ENCODE data around the gene XAF1.
"Not testable (repeated sequence)": the region's sequence is repeated elsewhere in the genome, so short reads cannot be mapped to it uniquely, and the experiment has no call there.

The XAF1 gene

DNA sequence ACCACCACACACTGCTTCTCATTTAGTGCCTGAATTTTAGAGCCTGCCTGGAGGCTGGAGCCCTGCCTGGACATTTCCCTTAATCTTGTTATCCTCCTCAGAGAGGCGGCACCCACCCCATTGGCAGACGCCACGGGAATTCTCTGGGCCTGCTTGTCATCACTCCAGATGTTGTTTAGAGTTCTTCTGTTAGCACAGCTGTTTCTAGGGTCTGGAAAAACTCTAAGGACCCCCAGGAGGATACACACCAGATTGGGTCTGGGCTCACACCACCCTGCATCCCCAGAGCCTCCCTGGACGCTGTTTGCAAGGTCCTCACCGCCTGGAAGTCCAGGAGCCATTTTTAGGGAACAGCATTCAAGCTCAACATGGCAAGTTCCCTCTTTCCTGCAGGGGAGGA lies 565 bp upstream of the XAF1 start:
- DNase-seq: no peak

DNA sequence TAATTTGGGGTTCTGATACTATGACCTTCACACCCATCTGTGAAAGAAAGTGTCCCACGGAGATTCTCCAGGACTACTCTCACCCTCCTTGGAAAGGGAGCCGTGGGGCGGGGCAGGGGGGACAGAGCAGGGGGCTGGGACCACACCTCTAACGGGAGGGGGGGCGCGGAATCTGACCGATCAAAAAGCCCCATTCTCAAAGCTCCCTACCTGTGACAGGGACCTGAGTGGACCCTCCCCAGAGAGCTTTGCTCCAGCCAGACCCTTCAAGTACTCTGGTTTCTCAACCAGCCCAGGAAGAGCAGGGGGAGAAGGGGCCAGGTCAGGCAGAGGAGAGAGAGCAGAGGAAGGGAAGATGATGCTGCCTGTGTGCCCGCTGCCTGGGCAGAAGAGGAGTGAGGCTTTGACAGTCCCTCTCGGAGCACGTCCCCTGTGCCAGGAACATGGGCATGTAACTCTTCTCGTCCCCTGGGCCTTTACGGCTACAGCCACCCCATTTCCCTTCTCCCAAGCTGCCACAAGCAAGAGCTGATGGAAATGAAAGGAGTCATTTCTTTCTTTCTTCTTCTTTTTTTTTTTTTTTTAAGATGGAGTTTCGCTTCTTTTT lies 682 bp downstream of the XAF1 start:
- DNase-seq: no peak

DNA sequence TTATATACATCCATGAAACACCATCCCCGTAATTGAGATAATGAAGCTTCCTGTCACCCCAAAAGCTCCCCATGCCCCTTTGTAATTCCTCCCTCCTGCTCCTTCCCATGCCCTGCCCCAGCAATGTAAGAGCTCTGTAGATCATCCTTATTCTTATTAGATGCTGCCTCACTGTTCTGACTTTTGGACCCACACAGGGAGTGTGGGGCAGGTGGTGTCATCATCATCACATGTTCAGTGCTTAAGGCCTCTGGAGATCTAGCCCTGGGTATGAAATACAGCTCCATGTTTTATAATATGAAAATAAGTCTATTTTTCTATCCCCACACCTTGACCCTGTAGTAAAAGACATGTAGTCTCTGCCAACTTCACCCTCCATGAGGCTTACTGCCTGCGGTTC lies 1.9 kb downstream of the XAF1 start:
- DNase-seq: no peak

DNA sequence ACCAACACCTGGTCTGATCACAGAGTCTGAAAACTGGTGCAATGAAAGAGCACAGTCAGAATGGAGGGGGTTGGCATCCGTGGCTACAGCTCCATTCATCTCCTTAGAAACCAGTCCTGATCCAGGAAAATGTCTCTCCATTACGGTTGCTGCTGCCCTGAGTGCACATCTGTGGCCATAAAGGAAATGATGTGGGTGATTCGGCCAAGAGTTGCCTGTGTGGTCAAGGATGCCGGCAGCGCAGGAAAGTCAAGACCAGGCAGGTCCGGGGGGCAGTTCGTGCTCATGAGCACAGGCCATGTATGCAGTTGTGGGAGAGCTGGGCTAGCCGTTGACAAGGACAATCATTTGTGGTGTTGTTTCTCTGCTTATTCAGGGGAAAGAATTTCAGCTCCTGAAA lies 5.9 kb downstream of the XAF1 start:
- DNase-seq: no peak

DNA sequence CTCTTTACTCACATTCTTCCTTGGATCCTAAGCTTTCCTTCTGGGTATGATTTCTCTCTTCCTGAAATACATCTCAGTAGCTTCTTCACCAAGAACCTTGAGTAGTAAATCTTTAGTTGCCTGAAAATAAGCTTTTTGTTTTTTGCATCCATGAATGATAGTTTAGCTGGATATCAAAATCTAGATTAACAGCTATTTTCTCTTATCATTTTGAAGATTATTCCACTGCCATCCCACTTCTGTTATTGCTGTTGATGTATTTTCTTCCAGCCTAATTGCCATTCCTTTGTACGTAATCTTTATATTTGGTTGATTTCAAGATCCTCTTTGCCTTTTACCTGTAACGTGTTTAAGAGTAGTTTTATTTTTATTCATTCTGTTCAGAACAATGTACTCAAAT lies 12.6 kb downstream of the XAF1 start:
- no peak for DNase-seq

DNA sequence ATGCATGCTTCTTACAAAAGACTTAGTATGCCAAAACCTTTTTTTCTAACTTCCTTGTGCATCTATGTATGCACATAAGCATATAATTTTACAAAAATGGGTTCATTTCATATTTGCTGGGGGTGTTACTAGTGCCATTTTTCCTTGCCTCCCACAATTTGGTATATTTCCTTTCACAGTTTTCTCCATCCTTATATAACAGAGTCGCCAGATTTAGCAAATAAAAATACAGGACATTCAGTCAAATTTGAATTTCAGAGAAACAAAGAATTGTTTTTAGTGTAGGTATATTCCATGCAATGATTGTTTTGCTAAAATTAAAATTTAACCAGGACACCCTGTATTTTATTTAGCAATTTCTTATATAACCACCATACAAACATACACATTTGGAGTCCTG lies 16.2 kb downstream of the XAF1 start:
- DNase-seq: no peak

DNA sequence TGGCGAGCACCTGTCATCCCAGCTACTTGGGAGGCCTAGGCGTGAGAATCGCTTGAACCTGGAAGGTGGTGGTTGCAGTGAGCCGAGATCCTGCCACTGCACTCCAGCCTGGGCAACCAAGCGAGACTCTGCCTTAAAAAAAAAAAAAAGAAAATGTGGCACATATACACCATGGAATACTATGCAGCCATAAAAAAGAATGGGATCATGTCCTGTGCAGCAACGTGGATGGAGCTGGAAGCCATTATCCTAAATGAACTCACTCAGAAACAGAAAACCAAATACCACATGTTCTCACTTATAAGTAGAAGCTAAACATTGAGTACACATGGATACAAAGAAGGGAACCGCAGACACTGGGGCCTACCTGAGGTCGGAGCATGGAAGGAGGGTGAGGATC lies 19.1 kb downstream of the XAF1 start:
- DNase-seq: not testable (repeated sequence)

DNA sequence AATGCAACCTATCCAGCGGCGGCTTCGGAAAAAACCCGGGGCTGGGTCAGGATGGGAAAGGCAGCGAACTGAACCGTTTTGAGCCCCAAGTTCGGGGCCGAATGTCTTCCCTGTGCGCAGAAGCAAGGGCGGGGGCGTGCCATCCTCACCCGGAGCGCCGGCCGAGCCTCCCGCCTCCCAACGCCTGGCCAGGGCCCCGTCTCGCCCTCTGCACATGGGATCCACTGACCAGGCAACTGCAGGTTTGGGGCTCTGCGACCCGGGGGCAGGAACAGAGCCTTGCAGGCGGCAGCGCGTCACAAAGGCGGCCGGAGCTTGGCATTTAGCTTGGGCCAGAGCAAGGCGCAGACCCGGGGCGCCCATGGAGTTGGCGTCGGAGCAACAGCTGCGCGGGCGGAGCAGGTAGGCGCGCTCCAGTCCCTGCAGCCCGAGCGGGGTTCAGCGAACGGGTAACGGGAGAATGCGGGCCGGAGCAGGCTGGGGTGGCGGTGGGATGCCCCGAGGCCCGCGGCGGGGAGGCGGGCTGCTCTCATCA lies 20.1 kb downstream of the XAF1 start, which contains the start of gene FBXO39:
Gene FBXO39, plus strand, starts transcription at position 345 of the 535 bp plus-strand sequence. CDS start 3,654 bp downstream, outside the sequence.
- DNase-seq: no peak

DNA sequence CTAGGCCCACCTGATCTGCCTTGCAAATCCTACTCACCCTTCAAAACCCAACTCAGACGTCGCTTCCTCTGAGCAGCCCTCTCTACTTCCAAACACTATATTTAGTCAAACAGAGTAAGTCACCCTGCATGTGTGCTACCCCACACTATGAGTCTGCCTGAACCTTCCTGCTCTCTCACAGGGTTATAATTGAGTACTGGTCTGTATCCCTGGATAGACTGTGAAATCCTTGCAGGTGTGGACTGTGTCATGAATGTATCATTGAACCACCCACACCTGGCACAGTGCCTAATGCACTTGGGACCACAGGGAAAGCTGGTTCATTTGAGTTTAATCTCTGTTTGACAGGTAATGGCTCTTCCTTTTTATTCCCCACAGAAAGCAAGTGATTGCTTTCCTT lies 23.6 kb downstream of the XAF1 start:
- no peak for DNase-seq

DNA sequence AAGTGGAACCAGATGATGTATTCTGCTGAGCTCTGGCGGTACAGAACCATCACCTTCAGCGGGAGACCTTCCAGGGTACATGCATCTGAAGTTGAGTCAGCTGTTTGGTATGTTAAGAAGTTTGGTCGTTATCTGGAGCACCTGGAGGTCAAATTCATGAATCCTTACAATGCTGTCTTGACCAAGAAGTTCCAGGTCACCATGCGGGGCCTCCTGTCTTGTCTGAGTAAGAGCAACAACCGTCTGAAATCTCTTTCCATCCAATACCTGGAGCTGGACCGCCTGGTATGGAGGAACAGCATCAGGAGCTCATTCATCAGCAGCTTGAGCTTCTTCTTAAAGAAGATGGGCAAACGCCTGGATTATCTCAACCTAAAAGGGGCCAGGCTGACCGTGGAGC lies 24.2 kb downstream of the XAF1 start:
- no peak for DNase-seq

DNA sequence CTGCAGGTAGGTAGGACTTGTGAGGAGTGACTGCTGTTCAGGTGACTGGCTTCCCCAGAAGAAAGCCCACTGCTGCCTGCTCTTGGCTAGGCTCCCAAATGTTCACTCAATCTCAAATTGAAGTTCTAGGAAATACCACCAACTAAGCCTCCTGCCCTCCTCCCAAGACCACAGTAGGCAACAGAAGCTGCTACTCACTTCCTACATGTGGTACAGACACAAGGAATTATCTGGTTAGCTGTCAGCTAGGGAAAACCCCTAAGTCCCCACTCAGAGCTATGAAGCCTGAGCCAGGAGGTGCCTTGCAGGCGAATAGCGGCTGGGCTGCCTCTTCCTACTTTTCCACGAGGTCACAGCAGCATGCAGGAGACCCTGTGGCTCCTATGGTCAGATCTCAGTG lies 25.0 kb downstream of the XAF1 start:
- DNase-seq: no peak

DNA sequence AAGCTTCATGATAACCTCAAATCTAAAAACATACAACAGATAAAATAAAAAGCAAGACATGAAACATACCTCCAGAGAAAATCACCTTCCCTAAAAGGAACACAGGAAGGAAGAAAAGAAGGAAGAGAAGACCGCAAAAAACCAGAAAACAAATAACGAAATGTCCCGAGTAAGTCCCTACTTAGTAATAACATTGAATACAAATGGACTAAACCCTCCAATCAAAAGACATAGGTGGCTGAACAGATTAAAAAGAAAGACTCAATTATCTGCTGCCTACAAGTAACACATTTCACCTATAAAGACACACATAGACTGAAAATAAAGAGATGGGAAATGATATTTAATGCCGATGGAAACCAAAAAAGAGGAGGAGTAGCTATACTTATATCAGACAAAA lies 26.4 kb downstream of the XAF1 start:
- DNase-seq: no peak

DNA sequence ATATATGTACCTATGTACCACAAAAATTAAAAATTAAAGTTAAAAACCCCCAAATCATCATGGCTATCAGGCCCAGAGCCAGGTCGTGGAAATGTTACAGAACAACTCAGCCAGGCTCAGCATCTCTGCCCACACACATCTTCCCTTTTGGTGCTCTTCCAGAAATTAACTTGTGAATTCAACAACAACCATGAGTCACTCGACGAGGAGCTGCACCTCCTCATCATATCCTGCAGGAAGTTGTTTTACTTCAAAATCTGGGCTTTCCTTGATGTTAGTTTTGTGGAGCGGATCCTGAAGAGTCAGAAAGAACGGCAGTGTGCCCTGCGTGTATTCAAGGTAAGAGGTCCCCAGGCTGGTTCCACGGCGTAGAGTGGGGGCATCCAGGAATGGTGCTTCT lies 30.8 kb downstream of the XAF1 start:
- no peak for DNase-seq

DNA sequence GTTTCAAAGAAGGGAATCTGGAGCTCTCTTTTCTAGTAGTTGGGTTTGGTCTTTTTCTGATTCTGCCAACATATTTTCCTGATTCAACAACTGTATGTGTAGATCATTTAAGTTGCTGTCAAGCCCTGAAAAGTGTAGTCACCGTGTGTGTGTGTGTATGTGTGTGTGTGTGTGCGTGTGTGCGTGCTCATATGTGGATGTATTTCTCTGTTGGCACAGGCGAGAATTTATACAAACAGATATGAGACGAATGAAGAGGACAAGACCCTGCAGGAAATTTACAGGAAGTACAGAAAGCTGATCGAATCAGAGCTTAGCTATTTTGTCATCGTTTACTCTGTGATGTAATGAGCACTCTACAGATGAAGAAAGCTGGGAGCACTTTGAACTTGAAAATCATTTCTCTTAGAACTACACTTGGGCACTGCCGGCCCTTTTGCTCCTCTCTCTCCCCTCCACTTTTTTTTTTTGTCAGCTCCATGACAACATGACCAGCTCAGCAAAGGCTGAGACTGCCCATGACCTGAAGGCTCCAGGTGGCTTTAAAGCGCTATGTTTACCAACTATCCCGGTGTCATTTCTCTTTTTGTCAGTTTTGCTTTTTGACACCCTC lies 31.3 kb downstream of the XAF1 start:
- no peak for DNase-seq

DNA sequence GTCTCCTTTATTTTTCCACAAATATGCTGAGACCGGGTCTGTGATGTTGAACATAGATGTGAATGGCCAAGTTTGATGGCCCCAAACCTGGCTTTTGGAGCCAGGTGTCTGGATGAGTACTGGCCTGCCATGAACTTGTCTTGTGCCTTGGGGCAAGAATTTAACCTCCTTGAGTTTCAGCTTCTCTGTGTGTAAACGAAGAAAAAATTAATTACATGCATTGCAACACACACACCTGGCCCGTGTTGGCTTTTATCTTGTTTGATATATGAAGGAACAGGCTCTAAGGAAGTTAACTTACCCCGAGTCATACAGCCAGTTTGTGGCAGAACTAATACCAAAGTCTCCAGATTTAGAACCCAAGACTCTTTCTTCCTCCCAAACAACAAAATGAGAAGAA lies 33.3 kb downstream of the XAF1 start:
- no peak for DNase-seq

DNA sequence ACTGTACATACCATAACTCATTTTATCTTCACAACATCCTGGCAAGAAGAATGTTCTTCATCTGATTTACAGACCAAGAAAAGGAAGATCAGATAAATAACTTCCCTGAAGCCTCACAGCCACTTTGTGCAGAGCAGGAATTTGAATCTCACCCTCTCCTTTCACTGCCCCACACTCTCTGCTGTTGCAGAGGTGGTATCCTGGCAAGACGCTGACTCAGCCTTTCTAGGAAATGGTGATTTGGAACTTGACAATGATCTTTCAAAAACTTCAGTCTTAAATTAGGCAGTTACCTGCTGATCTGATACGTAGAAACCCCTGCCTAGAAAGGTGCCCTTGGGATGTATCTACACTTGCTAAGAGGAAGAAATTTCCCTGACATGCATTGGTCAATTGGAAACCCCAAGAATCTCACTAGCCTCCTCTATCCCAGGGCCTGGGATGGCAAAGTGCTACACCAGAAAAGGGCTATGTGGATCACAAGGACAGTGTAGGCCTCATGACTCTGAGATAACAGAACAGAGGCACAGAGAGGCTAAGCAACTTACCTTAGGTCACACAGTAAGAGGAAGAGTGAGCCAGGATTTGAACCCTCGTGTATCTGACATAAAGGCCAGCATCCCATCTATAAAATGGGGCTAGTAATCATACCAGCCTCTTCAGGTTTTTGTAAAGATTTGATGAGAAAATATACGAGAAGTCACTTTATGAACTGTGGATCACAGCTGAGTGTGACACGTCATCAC lies 38.1 kb downstream of the XAF1 start:
- no peak for DNase-seq

DNA sequence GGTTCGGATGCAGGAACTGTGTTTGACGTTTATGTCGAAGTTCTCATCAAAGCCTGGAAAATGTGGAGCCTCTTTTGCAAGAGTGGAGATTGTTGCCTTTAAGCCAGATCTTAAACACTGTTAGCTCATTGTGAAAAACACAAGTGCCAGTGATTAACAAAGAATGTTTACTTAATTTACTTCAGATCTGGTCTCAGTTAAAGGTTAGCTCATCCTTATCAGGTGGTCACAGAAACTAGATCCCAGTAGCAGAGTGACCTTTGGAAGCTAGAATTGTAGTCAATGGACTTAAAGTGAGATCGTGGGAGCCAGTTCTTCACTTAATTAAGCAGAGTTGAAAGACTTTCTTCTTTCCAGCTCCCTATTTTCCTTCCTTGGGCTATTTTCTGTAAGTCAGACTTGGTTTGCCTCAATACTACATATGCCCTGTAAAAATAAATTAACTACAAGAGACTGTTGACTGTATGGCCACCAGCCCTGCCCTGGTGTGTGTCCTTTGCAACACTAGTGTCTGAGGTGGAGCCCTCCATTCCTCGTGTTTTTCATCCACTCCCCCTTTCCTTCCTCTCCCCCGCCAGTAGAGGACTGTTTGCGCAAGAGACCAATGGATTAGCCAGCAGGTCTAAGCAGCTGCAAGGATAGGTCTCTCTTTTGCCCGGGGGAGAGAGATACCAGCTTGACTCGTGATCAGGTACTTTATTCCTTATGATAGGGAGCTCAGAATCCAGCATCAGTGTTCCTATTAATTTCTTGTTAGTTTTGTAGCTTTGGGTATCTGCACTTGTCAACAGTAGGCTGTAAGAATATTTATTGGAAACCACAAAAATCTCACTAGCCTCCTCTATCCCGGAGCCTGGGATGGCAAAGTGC lies 40.4 kb downstream of the XAF1 start:
- DNase-seq: no peak

DNA sequence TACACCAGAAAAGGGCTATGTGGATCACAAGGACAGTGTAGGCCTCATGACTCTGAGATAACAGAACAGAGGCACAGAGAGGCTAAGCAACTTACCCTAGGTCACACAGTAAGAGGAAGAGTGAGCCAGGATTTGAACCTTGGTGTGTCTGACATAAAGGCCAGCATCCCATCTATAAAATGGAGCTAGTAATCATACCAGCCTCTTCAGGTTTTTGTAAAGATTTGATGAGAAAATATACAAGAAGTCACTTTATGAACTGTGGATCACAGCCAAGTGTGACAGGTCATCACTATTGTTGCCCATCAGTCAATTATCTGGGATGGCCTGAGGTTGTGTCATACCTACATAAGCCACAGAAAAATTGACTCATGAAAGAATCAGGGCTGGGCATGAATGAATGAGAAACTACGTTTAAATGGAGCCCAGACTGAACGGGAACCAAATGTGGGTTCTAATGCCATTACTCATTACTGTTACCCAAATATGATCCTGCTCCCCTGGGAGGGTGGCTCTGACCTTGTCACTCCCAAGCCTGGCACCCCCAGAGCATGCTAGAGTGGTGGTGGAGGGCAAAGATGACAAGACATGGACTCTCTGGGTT lies 41.1 kb downstream of the XAF1 start:
- no peak for DNase-seq

DNA sequence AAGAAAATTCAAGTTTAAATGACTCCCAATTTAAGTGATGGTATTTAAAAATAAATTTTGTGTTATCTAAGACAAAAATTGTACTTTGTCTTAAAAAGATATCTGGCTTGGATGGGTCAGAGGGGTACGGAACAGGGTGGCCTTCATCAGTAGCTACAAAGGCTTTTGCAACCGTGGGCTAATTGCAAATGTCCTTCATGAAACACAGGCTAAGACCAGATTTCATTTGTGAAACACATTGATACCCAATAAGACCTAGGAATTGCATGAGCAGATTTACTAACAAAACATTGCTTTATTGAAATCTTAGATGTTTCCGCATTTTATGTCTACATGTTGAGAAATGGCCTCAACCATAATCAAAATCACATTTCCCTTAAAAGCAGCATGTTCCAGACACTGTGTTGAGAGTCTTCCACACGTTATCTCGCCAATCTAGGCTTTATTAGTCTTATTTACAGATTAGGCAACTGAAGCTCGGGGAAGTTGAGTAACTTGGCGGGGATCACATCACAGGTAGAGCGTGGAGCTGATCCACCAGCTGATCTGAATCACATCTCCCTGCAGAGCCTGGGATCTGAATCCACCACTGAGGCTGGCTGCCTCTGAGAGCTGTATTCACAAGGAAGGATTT lies 42.0 kb downstream of the XAF1 start:
- DNase-seq: no peak

DNA sequence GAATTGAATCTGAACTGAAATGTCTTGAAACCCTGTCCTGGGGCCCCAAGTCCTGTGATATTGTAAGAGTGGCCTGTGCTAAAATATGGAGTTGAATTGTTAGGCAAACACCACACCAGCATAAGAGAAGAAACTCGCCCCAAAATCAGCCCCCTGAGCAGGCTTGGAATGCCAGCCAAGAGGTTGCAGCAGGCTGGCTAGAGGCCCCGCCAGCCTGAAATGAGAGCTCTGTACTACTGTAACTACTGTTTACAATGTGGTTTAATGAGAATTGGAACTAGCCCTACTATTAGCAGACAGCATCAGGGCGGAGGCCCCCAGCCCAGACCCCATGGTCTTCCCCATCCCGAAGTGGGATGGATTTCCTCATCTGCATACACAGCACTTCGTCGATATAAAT lies 43.9 kb downstream of the XAF1 start:
- DNase-seq: no peak

DNA sequence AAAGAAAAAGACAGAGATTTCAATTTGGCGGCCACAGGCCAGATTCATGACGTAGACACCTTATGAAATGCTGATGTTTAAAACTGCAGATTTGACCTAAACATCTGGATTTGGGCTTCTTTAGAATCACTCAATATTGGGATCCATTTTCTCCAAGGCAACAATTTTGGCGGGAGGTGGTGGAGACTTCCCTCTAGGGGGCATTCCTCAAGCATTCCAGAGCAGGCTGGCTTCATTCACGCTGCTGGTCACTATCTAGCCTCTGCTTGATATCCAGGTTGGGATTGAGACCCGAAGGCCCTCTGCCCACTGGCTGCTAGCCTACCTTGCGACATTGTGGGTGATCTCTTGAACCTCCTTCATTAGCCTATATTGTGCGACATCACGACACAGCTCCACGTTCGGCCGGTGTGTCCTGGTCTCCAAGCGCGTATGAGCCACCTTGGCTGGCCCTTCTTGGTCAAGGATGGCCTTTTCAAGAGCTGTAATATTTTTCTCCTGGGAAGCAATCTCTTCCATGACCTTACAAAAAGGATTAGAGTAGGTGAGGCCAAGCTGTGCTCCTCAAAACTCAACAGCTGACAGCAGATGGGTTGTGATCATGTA lies 44.7 kb downstream of the XAF1 start:
- DNase-seq: no peak

DNA sequence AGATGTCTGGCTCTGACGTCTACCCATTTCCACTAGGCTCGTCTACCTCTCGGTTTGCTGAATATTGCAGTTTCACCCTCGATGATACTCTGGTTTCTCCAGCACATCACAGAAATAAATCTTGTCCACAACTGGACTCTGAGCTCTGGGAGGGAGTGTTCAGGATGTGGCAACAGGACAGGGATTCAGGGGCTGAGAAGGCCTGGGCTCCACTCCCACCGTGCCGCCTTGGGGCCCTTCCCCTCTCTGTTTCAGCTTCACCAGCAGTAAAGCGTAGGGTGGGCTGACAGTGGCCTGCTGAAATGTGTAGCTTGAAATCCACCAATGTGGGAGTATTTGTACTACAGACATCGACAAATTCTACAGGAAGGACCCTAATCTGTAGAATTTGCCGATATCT lies 55.7 kb downstream of the XAF1 start:
- no peak for DNase-seq
